M059J (cell line): ENCODE data around the gene PHF14. TPM values are rescaled to one million over a fixed set of nuclear protein-coding genes. Genes with fewer than 3 reads are reported as not detected.
A peak's percentile ranks its signal among the peaks of the same experiment; 100 is the strongest.
"Not testable (repeated sequence)": the region's sequence is repeated elsewhere in the genome, so short reads cannot be mapped to it uniquely, and the experiment has no call there.

Experiments
- DNase-seq: peaks from one replicate; pipeline ENCODE4 v3.0.0-alpha.2; 2012; ENCODE audit warnings: low read depth
- total RNA-seq: library from RNA; depleted of rRNA; stranded (reverse); fragments of >200 nt; shearing (Covaris generic); gene quantifications from 2 replicates; pipeline ENCODE4 v1.2.3, GENCODE V29; 2014; rRNA removed

Gene PHF14
- 16.3 and 23.7 TPM in 2 replicates for total RNA-seq

- DNase-seq, result peak; percentile 98
Observed at GRCh38 chr7:10973061-10973941, at the start of gene PHF14. Gene PHF14, plus strand, starts transcription at chr7:10973872. Its CDS starts 452 bp downstream, at chr7:10974324.

GRCh38 chr7:10924370-10924769 lies 49.3 kb upstream of the PHF14 start:
- DNase-seq, result no peak

- not testable (repeated sequence) for DNase-seq
Observed at GRCh38 chr7:10928203-10928602, 45.5 kb upstream of the PHF14 start.

GRCh38 chr7:10930551-10930950 lies 43.1 kb upstream of the PHF14 start:
- no peak for DNase-seq

GRCh38 chr7:10931161-10931560 lies 42.5 kb upstream of the PHF14 start:
- DNase-seq, result no peak

- DNase-seq, result peak; percentile 6
Observed at GRCh38 chr7:10934292-10934691, 39.4 kb upstream of the PHF14 start.

GRCh38 chr7:10939237-10939910 lies 34.3 kb upstream of the PHF14 start:
- DNase-seq, result no peak

- peak; percentile 92 for DNase-seq
Observed at GRCh38 chr7:10939911-10940703, 33.6 kb upstream of the PHF14 start.

- no peak for DNase-seq
Observed at GRCh38 chr7:10940704-10941355, 32.8 kb upstream of the PHF14 start.

- DNase-seq, result no peak
Observed at GRCh38 chr7:10950494-10950893, 23.2 kb upstream of the PHF14 start.

- DNase-seq, result not testable (repeated sequence)
Observed at GRCh38 chr7:10950974-10951578, 22.6 kb upstream of the PHF14 start.

- no peak for DNase-seq
Observed at GRCh38 chr7:10952588-10952987, 21.1 kb upstream of the PHF14 start.

GRCh38 chr7:10953078-10953750 lies 20.5 kb upstream of the PHF14 start:
- peak; percentile 21 for DNase-seq

GRCh38 chr7:10956528-10956927 lies 17.1 kb upstream of the PHF14 start:
- peak; percentile 6 for DNase-seq

GRCh38 chr7:10960242-10960641 lies 13.4 kb upstream of the PHF14 start:
- not testable (repeated sequence) for DNase-seq

- DNase-seq, result not testable (repeated sequence)
Observed at GRCh38 chr7:10965016-10965415, 8.7 kb upstream of the PHF14 start.

- DNase-seq, result no peak
Observed at GRCh38 chr7:10972174-10972573, 1.5 kb upstream of the PHF14 start.

- peak; percentile 49 for DNase-seq
Observed at GRCh38 chr7:10973942-10974911, 555 bp downstream of the PHF14 start.

GRCh38 chr7:10977113-10977512 lies 3.4 kb downstream of the PHF14 start:
- DNase-seq, result no peak
